A172 (cell line): Measurements from ENCODE around the gene PPP6R2. TPM values are rescaled to one million over a fixed set of nuclear protein-coding genes. Genes with fewer than 3 reads are reported as not detected.
"Not testable (repeated sequence)": the region's sequence is repeated elsewhere in the genome, so short reads cannot be mapped to it uniquely, and the experiment has no call there.

Experiments used
- DNase-seq: peaks from one replicate; pipeline ENCODE4 v3.0.0-alpha.2; 2015; ENCODE audit warnings: low spot score
- total RNA-seq: library from RNA; depleted of rRNA; stranded (reverse); fragments of >200 nt; shearing (Covaris generic); gene quantifications from 2 replicates; pipeline ENCODE4 v1.2.3, GENCODE V29; 2014

Gene PPP6R2
- total RNA-seq, 1 experiment from 2014 or later = 36.6 TPM

GRCh38 chr22:50400931-50401330 lies 57.8 kb downstream of the PPP6R2 start:
- no peak for DNase-seq

- no peak for DNase-seq
Observed at GRCh38 chr22:50401907-50402306, 58.8 kb downstream of the PPP6R2 start.

- DNase-seq = no peak
Observed at GRCh38 chr22:50403701-50404101, 60.6 kb downstream of the PPP6R2 start.

GRCh38 chr22:50406416-50407170 lies 63.5 kb downstream of the PPP6R2 start:
- DNase-seq = no peak

- no peak for DNase-seq
Observed at GRCh38 chr22:50408311-50408710, 65.2 kb downstream of the PPP6R2 start.

GRCh38 chr22:50408954-50409353 lies 65.8 kb downstream of the PPP6R2 start:
- DNase-seq = not testable (repeated sequence)

GRCh38 chr22:50414476-50415248 lies 71.5 kb downstream of the PPP6R2 start:
- DNase-seq = no peak

- DNase-seq = no peak
Observed at GRCh38 chr22:50415426-50415825, 72.3 kb downstream of the PPP6R2 start.

GRCh38 chr22:50416996-50417395 lies 73.9 kb downstream of the PPP6R2 start:
- DNase-seq = no peak

GRCh38 chr22:50417411-50418210 lies 74.5 kb downstream of the PPP6R2 start:
- DNase-seq = no peak

- DNase-seq = no peak
Observed at GRCh38 chr22:50418624-50419023, 75.5 kb downstream of the PPP6R2 start.

GRCh38 chr22:50419116-50419515 lies 76.0 kb downstream of the PPP6R2 start:
- no peak for DNase-seq

GRCh38 chr22:50420015-50420414 lies 76.9 kb downstream of the PPP6R2 start:
- DNase-seq = no peak

- DNase-seq = no peak
Observed at GRCh38 chr22:50420581-50420980, 77.5 kb downstream of the PPP6R2 start.

GRCh38 chr22:50422046-50422445 lies 78.9 kb downstream of the PPP6R2 start:
- DNase-seq = no peak

- DNase-seq = no peak
Observed at GRCh38 chr22:50422961-50423815, 80.1 kb downstream of the PPP6R2 start.

GRCh38 chr22:50423956-50424355 lies 80.8 kb downstream of the PPP6R2 start:
- no peak for DNase-seq

GRCh38 chr22:50425179-50425916 lies 82.2 kb downstream of the PPP6R2 start:
- no peak for DNase-seq

- DNase-seq = no peak
Observed at GRCh38 chr22:50432131-50432876, 89.2 kb downstream of the PPP6R2 start.
